ENCODE data around the gene VILL. TPM values are rescaled to one million over a fixed set of nuclear protein-coding genes. Genes with fewer than 3 reads are reported as not detected.
A peak's percentile ranks its signal among the peaks of the same experiment; 100 is the strongest.

The VILL gene
- total and polyA plus RNA-seq, 4 donors, result 10.2 to 32.3 (median 22.5) TPM

GRCh38 chr3:38039101-38039898 is 48.7 kb downstream of the VILL start, which contains the start of gene DLEC1:
Gene DLEC1 (plus strand): TSS chr3:38039208. CDS start chr3:38039226, 18 bp downstream.
- 1 to 3% methylated on average over 67 of the region's 67 CpGs for WGBS, 2 donors
- Histone ChIP-seq H3K4me1 (ENCODE audit: control insufficient read depth in 5 of 5, insufficient read depth in 5 of 5, low read length in 5 of 5) (peaks cover 0 to 12% (median 5%) of the 10 kb centered on the region in 5 donors), H3K36me3 (ENCODE audit: control insufficient read depth in 4 of 4, insufficient read depth in 4 of 4, low read length in 4 of 4) (no peaks in the 10 kb centered on the region), H3K4me3 (peak within 1 kb of the TSS; percentile 45), H3K9ac (ENCODE audit: insufficient read depth in 1 of 2, low read length in 2 of 2) (peak within 1 kb of the TSS in 1 of 2 donors; percentile 43), H3K9me3 (ENCODE audit: control insufficient read depth in 4 of 4, insufficient read depth in 3 of 4, low read length in 3 of 4) (no peaks in the 10 kb centered on the region), H3K27me3 (ENCODE audit: control insufficient read depth in 3 of 3, insufficient read depth in 3 of 3, low read length in 2 of 3) (peaks cover 0 to 10% (median 0%) of the 10 kb centered on the region in 3 donors), H3K27ac (ENCODE audit: low read depth in 1 of 2, low read length in 1 of 2) (peak within 1 kb of the TSS in 1 of 2 donors; percentile 67)
- ATAC-seq (ENCODE audit: insufficient read depth, low FRiP score) (peak; percentile 74), DNase-seq (peak; percentile 78 to 81 (median 80))
- TF ChIP-seq CTCF (IDR thresholded peaks at IDR 0.05; ENCODE audit: control extremely low read depth, extremely low read depth), result no peak

DNA sequence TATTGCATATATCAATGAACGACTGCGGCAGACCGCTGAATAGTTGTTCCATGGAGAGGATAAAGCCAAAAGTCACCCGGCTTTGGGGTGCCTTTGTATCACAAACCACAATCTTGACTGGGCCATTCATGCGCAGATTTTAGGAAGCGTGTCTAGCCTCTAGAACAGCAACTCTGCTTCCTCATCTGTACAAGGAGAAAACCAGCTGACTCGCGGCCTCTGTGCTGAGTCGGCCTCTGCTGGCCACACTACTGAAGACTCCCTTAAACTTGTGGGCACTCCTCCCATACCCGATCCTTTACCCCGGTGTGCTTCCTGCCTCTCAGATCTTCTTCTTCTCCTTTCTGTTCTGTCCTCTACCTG is 49.3 kb downstream of the VILL start:
- Histone ChIP-seq H3K9ac (ENCODE audit: insufficient read depth in 1 of 2, low read length in 2 of 2) (no peak overlapping the region), H3K27ac (ENCODE audit: low read depth in 1 of 2, low read length in 1 of 2) (peak overlapping the region in 1 of 2 donors; percentile 67)

GRCh38 chr3:38040401-38040800 is 49.8 kb downstream of the VILL start:
- no peak overlapping the region for H3K4me3 ChIP-seq
- TF ChIP-seq CTCF (IDR thresholded peaks at IDR 0.05; ENCODE audit: control extremely low read depth, extremely low read depth), result no peak
- H3K4me1 ChIP-seq (ENCODE audit: control insufficient read depth in 5 of 5, insufficient read depth in 5 of 5, low read length in 5 of 5), result peaks cover 0 to 12% (median 5%) of the 10 kb centered on the region in 5 donors
- no peak for DNase-seq
- H3K9ac ChIP-seq (ENCODE audit: insufficient read depth in 1 of 2, low read length in 2 of 2), result no peak overlapping the region
- no peak for ATAC-seq (ENCODE audit: insufficient read depth, low FRiP score)
- H3K27me3 ChIP-seq (ENCODE audit: control insufficient read depth in 3 of 3, insufficient read depth in 3 of 3, low read length in 2 of 3), result peaks cover 0 to 10% (median 0%) of the 10 kb centered on the region in 3 donors
- no peak overlapping the region for H3K27ac ChIP-seq (ENCODE audit: low read depth in 1 of 2, low read length in 1 of 2)
- 86 to 90% methylated on average over 5 of the region's 5 CpGs for WGBS, 2 donors
- no peaks in the 10 kb centered on the region for H3K9me3 ChIP-seq (ENCODE audit: control insufficient read depth in 4 of 4, insufficient read depth in 3 of 4, low read length in 3 of 4)
- H3K36me3 ChIP-seq (ENCODE audit: control insufficient read depth in 4 of 4, insufficient read depth in 4 of 4, low read length in 4 of 4), result no peaks in the 10 kb centered on the region

More for the DNA sequence above, 49.3 kb downstream of the VILL start:
- peak; percentile 71 for ATAC-seq (ENCODE audit: insufficient read depth, low FRiP score)
- Histone ChIP-seq H3K9me3 (ENCODE audit: control insufficient read depth in 4 of 4, insufficient read depth in 3 of 4, low read length in 3 of 4) (no peaks in the 10 kb centered on the region), H3K36me3 (ENCODE audit: control insufficient read depth in 4 of 4, insufficient read depth in 4 of 4, low read length in 4 of 4) (no peaks in the 10 kb centered on the region), H3K4me1 (ENCODE audit: control insufficient read depth in 5 of 5, insufficient read depth in 5 of 5, low read length in 5 of 5) (peaks cover 0 to 12% (median 5%) of the 10 kb centered on the region in 5 donors), H3K4me3 (no peak overlapping the region), H3K27me3 (ENCODE audit: control insufficient read depth in 3 of 3, insufficient read depth in 3 of 3, low read length in 2 of 3) (peaks cover 0 to 10% (median 0%) of the 10 kb centered on the region in 3 donors)
- WGBS, 2 donors, result 13 to 26% methylated on average over 11 of the region's 11 CpGs
- peak; percentile 26 for TF ChIP-seq CTCF (IDR thresholded peaks at IDR 0.05; ENCODE audit: control extremely low read depth, extremely low read depth)
- DNase-seq, result peak; percentile 57 to 63 (median 57)

Measured in lung (tissue), 12 donors.